ENCODE results near the gene CYP39A1. TPM values are rescaled to one million over a fixed set of nuclear protein-coding genes. Genes with fewer than 3 reads are reported as not detected.

The CYP39A1 gene
- 1.1 TPM for total RNA-seq
- long read RNA-seq: 0 reads

DNA sequence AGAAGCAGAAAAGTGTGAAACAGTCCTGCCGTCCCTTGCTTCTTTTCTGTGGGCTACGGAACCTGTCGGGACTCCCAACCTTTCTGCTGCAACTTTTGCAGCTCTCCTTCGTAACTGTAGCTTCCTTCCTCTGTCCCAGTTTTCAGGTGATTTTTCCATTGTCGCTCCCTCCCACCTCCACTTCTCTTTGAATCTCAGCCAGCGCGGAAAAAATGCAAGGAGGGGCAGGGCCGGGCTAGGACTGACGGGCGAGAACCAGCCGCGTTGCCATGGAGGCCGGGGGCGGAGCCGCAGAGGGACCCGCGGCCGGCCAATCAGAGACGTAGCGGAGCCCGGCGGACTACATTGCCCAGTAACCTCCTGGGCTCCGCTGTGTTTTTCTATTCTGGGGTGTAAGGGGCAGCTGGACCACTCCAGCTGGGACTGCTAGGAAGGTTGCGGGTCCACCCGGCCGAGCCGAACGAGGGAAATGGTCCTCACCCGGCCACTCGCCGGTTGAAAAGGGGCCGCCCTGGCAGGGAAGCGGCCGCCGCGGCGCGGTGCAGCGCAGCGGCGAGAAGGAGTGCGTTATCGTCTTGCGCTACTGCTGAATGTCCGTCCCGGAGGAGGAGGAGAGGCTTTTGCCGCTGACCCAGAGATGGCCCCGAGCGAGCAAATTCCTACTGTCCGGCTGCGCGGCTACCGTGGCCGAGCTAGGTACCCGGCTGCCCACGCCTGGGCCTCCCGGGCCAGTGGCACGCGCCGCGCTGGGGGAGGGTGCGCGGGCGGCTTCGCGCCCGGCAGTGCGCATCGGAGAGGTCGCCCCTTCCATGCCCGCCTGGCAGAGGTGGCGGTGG, at the start of gene CYP39A1, which contains the start of gene SLC25A27:
CYP39A1 (minus strand) TSS at position 216 of the 836 bp plus-strand sequence. CDS start 236 bp downstream, outside the sequence.
SLC25A27 (plus strand) TSS at position 373 of the 836 bp plus-strand sequence; CDS start at position 591, 218 bp downstream.
- peak; percentile 94 for DNase-seq (ENCODE audit: low spot score)

GRCh38 chr6:46699970-46700369, 47.4 kb upstream of the CYP39A1 start:
- no peak for DNase-seq (ENCODE audit: low spot score)

GRCh38 chr6:46690911-46691451, 38.4 kb upstream of the CYP39A1 start:
- DNase-seq (ENCODE audit: low spot score): no peak

- DNase-seq (ENCODE audit: low spot score): no peak
Measured at GRCh38 chr6:46690141-46690755, 37.6 kb upstream of the CYP39A1 start.

DNA sequence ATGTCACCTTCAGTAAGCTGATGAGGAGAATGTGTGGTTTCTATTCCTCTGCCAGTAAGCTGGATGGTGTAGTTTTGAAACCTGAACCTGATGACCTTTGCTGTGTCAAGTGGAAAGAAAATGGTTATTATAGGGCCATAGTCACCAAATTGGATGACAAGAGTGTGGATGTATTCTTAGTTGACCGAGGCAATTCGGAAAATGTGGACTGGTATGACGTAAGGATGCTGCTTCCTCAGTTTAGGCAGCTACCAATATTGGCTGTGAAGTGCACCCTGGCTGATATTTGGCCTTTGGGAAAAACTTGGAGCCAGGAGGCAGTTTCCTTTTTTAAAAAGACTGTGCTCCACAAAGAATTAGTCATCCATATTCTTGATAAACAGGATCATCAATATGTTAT, 37.0 kb upstream of the CYP39A1 start:
- DNase-seq (ENCODE audit: low spot score): no peak

GRCh38 chr6:46688966-46689335, 36.3 kb upstream of the CYP39A1 start:
- no peak for DNase-seq (ENCODE audit: low spot score)

DNA sequence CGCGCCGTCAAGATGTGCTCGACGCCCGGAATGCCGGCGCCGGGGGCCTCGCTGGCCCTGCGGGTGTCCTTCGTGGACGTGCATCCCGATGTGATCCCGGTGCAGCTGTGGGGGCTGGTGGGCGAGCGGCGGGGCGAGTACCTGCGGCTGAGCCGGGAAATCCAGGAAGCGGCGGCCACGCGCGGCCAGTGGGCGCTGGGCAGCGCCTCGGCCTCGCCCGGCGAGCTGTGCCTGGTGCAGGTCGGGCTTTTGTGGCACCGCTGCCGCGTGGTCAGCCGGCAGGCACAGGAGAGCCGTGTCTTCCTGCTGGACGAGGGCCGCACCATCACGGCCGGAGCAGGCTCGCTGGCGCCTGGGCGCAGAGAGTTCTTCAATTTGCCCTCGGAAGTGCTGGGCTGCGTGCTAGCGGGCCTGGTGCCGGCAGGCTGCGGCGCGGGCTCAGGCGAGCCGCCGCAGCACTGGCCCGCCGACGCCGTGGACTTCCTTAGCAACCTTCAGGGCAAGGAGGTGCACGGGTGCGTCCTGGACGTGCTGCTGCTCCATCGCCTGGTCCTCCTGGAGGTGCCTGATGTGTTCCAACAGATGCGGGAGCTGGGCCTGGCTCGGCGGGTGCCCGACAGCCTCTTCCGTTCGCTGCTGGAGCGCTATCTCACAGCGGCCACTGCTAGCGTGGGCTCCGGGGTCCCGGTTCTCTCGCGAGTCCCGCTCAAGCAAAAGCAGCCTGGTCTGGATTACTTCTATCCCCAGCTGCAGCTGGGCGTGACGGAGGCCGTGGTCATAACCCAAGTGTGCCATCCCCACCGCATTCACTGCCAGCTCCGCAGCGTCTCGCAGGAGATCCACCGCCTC, 35.7 kb upstream of the CYP39A1 start:
- DNase-seq (ENCODE audit: low spot score): no peak

- DNase-seq (ENCODE audit: low spot score): no peak
Measured at GRCh38 chr6:46687619-46688097, 35.0 kb upstream of the CYP39A1 start, which contains the start of gene TDRD6. Gene TDRD6, plus strand, starts transcription at chr6:46687885. Its CDS starts 244 bp downstream, at chr6:46688129.

- DNase-seq (ENCODE audit: low spot score): no peak
Measured at GRCh38 chr6:46684771-46685170, 32.2 kb upstream of the CYP39A1 start.

DNA sequence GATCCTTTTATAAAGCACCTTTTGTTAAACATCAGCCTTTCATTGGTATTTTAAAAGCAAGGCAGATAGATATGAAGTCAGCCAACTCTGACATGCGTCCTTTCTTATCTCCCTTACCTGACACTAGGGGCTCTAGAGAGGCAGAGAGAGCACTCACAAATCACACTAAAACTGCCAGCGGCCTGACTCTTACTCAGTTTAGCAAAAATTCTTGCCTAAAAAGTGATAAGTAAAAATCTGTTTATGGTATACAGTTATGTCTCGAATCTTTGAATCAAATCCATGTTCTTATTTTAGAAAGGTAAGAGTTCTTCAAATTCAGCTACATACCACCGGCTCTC, 24.7 kb upstream of the CYP39A1 start:
- DNase-seq (ENCODE audit: low spot score): no peak

- no peak for DNase-seq (ENCODE audit: low spot score)
Measured at GRCh38 chr6:46676604-46677313, 24.1 kb upstream of the CYP39A1 start.

GRCh38 chr6:46674410-46674809, 21.8 kb upstream of the CYP39A1 start:
- no peak for DNase-seq (ENCODE audit: low spot score)

DNA sequence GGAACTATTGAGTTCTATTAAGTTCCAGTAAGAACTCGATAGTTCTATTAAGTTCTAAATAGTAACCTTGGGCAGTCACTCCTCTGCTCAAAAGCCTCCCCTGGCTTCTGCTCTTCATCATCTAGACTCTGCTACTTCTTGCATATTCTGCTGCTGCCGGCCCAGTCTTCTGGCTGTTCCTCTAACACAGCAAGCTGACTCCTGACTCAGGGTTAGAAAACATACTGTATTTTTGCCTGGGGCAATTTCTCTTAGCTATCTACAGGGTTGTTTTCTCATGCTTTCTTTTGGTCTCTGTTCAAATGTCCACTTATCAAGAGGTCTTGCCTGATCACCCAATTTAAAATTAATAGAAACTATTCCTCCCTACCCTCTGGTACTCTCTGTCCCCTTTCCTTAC, 14.8 kb upstream of the CYP39A1 start:
- no peak for DNase-seq (ENCODE audit: low spot score)

GRCh38 chr6:46661483-46661882, 8.9 kb upstream of the CYP39A1 start:
- no peak for DNase-seq (ENCODE audit: low spot score)

GRCh38 chr6:46657642-46658041, 5.0 kb upstream of the CYP39A1 start:
- DNase-seq (ENCODE audit: low spot score): no peak

DNA sequence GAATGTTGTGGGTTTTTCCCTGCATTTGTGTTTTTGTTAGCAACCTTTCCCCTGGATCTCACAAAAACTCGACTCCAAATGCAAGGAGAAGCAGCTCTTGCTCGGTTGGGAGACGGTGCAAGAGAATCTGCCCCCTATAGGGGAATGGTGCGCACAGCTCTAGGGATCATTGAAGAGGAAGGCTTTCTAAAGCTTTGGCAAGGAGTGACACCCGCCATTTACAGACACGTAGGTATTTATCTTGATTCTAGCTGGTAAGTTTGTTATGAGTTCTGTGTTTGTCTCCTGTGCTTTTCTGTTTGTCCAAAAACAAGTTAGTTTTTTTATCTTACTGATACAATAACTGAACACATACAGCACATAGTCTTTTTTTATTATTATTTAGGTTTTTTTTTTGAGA, 3.2 kb upstream of the CYP39A1 start:
- no peak for DNase-seq (ENCODE audit: low spot score)

- DNase-seq (ENCODE audit: low spot score): no peak
Measured at GRCh38 chr6:46653439-46654195, 999 bp upstream of the CYP39A1 start.

- DNase-seq (ENCODE audit: low spot score): no peak
Measured at GRCh38 chr6:46652232-46652602, 401 bp downstream of the CYP39A1 start.

DNA sequence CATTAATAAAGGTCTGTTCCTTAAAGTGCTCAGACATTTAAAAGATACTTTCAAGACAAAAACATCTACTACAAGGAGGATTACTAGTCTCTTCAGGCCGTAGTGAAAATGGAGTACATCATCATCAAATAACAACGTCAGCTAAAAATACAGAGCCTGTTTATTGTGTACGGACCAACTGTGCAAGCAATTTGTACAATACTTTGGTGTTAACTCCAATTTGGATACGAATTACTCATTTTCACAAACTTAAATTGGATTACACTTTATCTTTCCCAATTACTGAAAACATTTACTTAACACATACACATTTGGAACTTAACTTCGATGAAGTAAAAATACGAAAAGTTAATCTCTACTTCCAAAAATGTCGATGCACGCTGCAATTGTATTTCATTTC, 802 bp downstream of the CYP39A1 start:
- DNase-seq (ENCODE audit: low spot score): no peak

GRCh38 chr6:46651006-46651405, 1.6 kb downstream of the CYP39A1 start:
- DNase-seq (ENCODE audit: low spot score): no peak
